ENCODE data around the gene COPS7A. TPM values are rescaled to one million over a fixed set of nuclear protein-coding genes. Genes with fewer than 3 reads are reported as not detected.
A peak's percentile ranks its signal among the peaks of the same experiment; 100 is the strongest.

COPS7A gene, protein sequence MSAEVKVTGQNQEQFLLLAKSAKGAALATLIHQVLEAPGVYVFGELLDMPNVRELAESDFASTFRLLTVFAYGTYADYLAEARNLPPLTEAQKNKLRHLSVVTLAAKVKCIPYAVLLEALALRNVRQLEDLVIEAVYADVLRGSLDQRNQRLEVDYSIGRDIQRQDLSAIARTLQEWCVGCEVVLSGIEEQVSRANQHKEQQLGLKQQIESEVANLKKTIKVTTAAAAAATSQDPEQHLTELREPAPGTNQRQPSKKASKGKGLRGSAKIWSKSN
- 10 to 100 TPM; 52.1 to 72.2 (median 59.9) TPM for total RNA-seq

- no peaks in the 10 kb centered on the region for H3K9me3 ChIP-seq
- TF ChIP-seq POLR2AphosphoS5 (IDR thresholded peaks at IDR 0.05) (peak; percentile 79 to 87 (median 81)), CTCF (IDR thresholded peaks at IDR 0.05) (no peak), POLR2A (IDR thresholded peaks at IDR 0.05) (peak; percentile 30)
- peak within 1 kb of the TSS; percentile 59 to 74 (median 72) for H3K4me3 ChIP-seq
- H3K27me3 ChIP-seq = no peaks in the 10 kb centered on the region
- peak; percentile 97 for DNase-seq (ENCODE audit: low spot score in 2 of 2)
- intact Hi-C loops (cut with DNase I; ENCODE audit: low total_unique reads) = loop anchor here (2.0 kb wide), 1 partner anchor 35 kb away; the partner anchor contains the start of gene ZNF384
- H3K36me3 ChIP-seq = peaks cover 8% of the 10 kb centered on the region
- peaks cover 6 to 7% of the 10 kb centered on the region in 2 donors for H3K4me1 ChIP-seq
- H3K27ac ChIP-seq = peak within 1 kb of the TSS; percentile 88 to 91
Observed at GRCh38 chr12:6723607-6724408, at the start of gene COPS7A. COPS7A (plus strand) TSS chr12:6724046; CDS start chr12:6724657, 611 bp downstream.

DNA sequence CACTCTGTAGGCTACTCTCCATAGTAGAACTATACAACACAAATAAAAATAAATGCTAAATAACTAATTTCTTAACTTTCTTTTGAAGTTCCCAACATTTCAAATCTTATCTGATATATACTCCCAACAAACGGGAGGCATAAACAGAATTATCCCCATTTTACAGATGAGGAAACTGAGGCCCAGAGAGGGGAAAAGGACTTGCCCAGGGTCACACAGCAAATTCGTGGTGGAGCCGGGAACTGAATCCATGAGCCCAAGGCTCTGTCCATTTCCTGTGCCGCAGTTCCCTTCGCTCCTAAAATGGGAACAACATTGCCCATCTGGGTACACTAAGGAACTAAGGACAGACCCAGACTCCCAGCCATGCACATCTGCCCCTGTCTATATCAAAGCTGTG is 46.9 kb upstream of the COPS7A start:
- no peaks in the 10 kb centered on the region for H3K4me1 ChIP-seq
- H3K4me3 ChIP-seq = no peak overlapping the region
- no peak for TF ChIP-seq POLR2A (IDR thresholded peaks at IDR 0.05)
- TF ChIP-seq CTCF (IDR thresholded peaks at IDR 0.05) = no peak
- TF ChIP-seq POLR2AphosphoS5 (IDR thresholded peaks at IDR 0.05) = no peak
- DNase-seq (ENCODE audit: low spot score in 2 of 2) = no peak
- H3K27ac ChIP-seq = no peak overlapping the region
- no peaks in the 10 kb centered on the region for H3K27me3 ChIP-seq
- no peaks in the 10 kb centered on the region for H3K9me3 ChIP-seq
- peaks cover 20% of the 10 kb centered on the region for H3K36me3 ChIP-seq
- intact Hi-C loops (cut with DNase I; ENCODE audit: low total_unique reads) = no loop called here

DNA sequence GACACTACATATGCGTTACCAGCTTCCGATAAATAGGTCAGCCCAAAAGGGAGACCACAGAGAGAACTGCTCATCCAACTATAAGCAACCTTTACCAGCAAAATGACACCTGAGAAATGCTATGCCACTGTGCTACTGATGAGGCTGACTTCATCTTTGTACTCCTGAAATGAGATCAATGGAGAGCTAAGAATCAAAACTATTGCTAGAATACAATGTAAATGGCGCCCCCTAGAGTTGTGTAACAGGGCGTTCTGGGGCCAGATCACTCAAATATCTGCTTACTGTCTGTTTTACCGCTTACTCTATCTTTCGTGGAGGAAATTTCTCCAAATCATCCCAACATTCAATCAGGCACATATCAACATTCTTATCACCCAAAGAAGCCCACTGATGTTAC is 39.2 kb upstream of the COPS7A start:
- no peaks in the 10 kb centered on the region for H3K9me3 ChIP-seq
- no peaks in the 10 kb centered on the region for H3K27me3 ChIP-seq
- H3K4me3 ChIP-seq = no peak overlapping the region
- peaks cover 3 to 13% of the 10 kb centered on the region in 2 donors for H3K4me1 ChIP-seq
- H3K27ac ChIP-seq = no peak overlapping the region
- H3K36me3 ChIP-seq = no peaks in the 10 kb centered on the region
- DNase-seq (ENCODE audit: low spot score in 2 of 2) = no peak
- TF ChIP-seq CTCF (IDR thresholded peaks at IDR 0.05) = peak in 2 of 3 donors; percentile 13 to 18
- TF ChIP-seq POLR2AphosphoS5 (IDR thresholded peaks at IDR 0.05) = no peak
- TF ChIP-seq POLR2A (IDR thresholded peaks at IDR 0.05) = no peak
- intact Hi-C loops (cut with DNase I; ENCODE audit: low total_unique reads) = no loop called here

GRCh38 chr12:6685814-6686213 is 38.0 kb upstream of the COPS7A start:
- no peaks in the 10 kb centered on the region for H3K9me3 ChIP-seq
- intact Hi-C loops (cut with DNase I; ENCODE audit: low total_unique reads) = no loop called here
- no peak overlapping the region for H3K4me3 ChIP-seq
- H3K36me3 ChIP-seq = no peaks in the 10 kb centered on the region
- no peaks in the 10 kb centered on the region for H3K27me3 ChIP-seq
- peaks cover 3 to 18% of the 10 kb centered on the region in 2 donors for H3K4me1 ChIP-seq
- no peak for TF ChIP-seq POLR2A (IDR thresholded peaks at IDR 0.05)
- TF ChIP-seq CTCF (IDR thresholded peaks at IDR 0.05) = no peak
- no peak for TF ChIP-seq POLR2AphosphoS5 (IDR thresholded peaks at IDR 0.05)
- no peak overlapping the region for H3K27ac ChIP-seq
- DNase-seq (ENCODE audit: low spot score in 2 of 2) = no peak
